Glomerular visceral epithelial cell (primary cell): ENCODE data around the gene PSMB10.
"Not testable (repeated sequence)": the region's sequence is repeated elsewhere in the genome, so short reads cannot be mapped to it uniquely, and the experiment has no call there.

Experiments
- DNase-seq: peaks from one replicate; pipeline ENCODE4 v3.0.0-alpha.2; 2016; ENCODE audit errors: extremely low spot score

The PSMB10 gene

DNA sequence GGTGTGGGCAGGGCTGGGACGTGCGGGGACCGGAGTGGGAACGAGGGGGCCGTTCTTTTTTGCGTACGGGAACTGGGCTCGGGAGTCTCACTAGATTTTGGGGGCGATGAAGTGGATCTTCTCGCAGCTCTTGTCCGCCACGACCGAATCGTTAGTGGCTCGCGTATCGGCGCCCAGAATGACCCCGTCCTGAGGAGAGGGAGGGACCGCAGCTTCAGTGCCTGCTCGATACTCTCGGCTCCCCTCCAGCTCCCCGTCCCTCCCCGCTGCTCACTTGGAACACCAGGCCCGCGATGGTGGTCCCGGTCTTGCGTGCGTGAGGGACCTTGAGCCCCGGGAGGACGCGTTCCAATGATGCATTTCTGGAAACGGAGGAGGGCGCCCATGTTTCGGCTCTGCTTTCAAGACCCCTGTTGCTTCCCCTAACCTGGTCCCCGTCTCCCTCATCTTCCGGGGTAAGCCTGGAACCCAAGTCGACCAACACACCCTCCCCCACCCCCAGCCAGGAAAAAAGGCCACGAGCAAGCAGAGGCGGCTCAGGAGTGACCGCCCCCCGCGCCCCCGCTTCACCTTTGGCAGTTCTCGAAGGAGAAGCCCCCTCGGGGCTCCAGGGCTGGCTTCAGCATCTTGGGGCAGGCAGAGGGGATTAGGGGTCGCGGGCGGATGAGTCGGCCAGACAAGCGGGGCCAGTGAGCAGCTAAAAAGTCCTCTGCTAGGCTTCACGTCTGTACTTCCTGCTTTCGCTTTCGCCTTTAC, at the start of gene PSMB10:
Gene PSMB10, minus strand, starts transcription at position 727 of the 756 bp plus-strand sequence. Its CDS starts 101 bp downstream, at position 626.
- DNase-seq: peak; percentile 67

GRCh38 chr16:67982011-67982696, 45.5 kb upstream of the PSMB10 start:
- DNase-seq: no peak

GRCh38 chr16:67979955-67980678, 43.5 kb upstream of the PSMB10 start, which contains the start of gene DPEP3:
Gene DPEP3, minus strand, starts transcription at chr16:67980499. Its CDS starts 119 bp downstream, at chr16:67980380.
- no peak for DNase-seq

DNA sequence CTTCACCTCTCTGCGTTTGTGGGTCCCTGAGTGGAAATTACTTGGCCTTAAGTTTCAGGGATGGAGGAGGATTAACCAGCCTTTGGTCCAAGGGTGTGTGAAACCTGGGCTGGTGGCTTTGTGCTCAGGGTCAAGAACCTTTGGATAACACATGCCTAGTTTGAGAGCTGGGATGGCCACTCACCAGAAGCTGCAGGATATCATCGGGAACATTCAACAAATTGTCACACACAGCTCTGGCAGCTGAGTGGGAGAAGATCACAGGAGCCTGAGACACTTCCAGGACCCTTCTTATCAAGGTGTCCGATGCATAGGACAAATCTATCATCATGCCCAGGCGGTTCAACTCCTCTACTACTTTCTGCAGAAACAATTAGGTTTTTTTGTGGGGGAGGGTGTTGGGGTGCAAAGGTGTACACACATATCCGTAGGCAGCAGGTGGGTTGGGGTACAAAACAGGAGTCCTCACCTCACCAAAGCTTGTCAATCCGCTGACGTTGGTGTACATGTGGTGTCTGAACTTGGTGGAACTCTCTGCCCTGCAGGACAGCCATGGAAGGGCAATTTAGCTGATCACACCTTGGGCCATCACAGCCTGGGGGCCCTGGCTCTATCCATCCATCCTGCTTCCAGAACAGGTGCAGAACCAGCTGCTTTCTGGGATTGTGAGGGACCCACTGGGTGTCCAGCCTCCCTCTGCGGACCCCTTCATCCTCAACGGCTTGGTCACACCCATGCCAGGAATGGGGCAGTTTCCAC, 41.0 kb upstream of the PSMB10 start:
- DNase-seq: no peak

- DNase-seq: no peak
These were observed 40.4 kb upstream of the PSMB10 start for GRCh38 chr16:67977005-67977404.

- no peak for DNase-seq
These were observed 39.6 kb upstream of the PSMB10 start for GRCh38 chr16:67976205-67976604.

DNA sequence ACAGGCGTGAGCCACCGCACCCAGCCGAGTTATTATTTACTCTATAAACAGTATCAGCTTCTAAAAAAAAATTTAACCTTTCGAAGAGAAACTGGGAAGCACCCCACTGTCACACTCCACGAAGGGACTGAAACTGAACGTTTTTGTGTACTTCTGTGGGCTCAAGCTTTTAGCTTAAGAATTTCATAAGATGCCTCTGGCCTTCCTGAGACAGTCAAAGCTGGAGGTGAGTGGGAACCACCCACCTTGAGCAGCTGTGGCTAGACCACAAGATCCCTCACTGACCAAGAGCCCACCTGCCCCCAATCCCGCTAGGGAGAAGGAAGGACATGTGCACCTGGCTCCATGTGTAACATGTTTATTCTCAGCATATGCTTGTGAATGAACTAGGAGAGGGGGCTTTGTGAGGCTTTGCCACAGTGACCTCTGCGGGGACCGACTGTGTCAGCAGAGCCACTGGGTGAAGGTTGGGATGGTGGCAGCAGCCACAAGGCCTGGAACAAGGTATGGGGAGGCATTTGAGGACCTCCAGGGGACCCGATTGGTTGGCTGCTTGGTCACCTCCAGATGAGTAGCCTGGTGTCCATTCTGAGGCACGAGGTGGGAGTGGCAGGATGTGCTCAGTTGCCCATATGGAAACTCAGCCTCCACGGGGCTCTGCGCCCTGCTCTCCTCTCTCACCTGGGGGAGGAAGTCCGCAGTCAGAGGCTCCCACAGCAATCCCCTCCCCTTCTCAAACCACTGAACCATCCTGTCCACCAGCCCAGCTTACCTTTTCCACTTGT, 38.9 kb upstream of the PSMB10 start:
- no peak for DNase-seq

- not testable (repeated sequence) for DNase-seq
These were observed 35.6 kb upstream of the PSMB10 start for GRCh38 chr16:67972285-67972684.

DNA sequence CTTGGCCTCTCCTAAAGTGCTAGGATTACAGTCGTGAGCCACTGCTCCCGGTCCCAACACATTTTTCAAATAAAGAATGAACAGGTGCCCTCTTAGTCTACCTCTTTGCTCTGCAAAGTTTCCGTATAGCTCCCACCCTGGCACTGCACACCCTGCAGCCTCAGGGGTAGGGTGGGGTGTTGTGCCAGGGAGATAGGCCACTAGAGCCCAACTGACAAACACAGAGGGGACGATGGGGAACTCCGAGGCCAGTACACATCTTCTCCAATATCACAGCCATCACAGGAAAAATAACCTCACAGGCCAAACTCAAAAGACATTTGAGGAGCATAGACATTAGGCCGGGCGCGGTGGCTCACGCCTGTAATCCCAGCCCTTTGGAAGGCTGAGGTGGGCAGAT, 34.5 kb upstream of the PSMB10 start:
- DNase-seq: no peak

DNA sequence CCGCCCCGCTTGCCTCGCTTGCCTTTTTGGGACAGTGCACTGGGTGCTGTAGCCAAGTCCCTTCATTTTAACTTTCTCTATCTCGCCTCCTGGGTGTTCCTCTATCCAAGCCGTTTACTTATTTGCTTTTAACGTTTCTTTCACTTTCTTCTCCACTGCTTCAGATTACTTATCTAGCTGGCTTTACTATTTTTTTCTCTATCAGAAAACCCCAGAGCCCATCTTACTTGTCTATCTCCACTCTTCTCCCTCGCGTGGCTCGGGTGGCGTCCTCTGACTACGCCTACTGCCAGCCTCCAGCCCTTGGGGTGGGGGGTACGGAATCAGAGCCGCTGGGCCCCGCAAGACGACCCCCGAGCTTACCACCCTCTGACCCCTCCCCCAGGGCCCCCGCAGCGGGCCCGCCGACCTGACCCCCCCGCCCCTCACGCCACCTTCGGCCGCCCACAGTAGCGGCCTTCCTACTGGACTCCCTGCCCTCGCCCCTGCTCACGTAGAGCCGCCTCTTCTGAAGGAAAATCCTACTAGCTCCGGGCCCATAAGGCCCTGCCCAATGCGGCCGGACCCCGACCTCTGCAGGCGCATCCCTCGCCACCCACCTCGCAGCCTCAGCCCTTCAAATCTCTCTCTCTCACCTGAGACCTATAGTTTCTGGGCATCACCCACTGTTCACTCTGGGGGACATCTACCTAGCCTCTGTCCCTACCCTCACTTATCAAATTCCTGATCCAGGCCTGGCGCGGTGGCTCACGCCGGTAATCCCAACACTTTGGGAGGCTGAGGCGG, 32.8 kb upstream of the PSMB10 start:
- no peak for DNase-seq

DNA sequence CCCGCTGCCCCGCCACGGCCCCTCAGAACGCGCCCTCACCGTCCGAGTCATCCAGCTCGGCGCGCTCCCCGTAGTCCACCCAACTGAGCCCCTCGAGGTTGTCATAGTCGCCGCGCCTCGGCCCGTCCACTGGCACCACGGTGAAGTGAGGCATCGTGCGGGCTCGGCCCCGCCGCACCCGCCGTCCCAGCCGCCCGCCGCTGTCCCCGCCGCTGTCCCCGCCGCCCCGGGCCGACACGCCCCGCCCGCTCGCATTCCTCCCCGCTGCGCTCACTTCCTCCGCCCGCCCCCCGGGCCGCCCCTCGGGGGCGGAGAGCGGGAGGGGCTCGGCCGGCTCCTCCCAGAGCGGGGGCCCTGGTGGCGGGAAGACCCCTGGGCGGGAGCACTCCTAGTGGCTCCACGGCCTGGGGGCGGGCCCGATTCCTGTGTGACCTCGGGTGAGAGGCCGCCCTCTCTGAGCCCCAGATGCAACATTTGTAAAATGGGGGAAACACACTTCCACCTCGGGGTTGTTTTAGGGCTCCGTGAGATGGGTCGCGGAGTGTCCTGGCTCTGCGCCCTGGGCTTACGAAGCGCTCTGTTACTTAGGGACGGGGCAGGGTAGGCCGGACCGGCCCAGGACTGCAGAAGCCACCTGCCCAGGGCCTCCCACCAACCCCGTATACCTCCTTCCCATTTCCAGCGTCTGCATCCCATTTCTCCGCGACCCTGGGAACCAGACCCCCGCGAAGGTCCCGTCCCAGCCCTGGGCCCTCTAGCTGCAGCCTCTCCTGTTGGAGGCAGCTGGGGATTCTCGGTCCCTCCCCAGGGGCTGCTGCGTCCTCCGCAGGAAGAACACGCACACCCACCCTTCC, 32.0 kb upstream of the PSMB10 start, which contains the start of gene SLC12A4:
Gene SLC12A4, minus strand, starts transcription at position 238 of the 854 bp plus-strand sequence. Its CDS starts 84 bp downstream, at position 154.
- peak; percentile 83 for DNase-seq

GRCh38 chr16:67967958-67968399, 31.3 kb upstream of the PSMB10 start:
- DNase-seq: peak; percentile 25

GRCh38 chr16:67967183-67967957, 30.7 kb upstream of the PSMB10 start:
- DNase-seq: no peak

GRCh38 chr16:67966549-67967182, 30.0 kb upstream of the PSMB10 start:
- peak; percentile 49 for DNase-seq

DNA sequence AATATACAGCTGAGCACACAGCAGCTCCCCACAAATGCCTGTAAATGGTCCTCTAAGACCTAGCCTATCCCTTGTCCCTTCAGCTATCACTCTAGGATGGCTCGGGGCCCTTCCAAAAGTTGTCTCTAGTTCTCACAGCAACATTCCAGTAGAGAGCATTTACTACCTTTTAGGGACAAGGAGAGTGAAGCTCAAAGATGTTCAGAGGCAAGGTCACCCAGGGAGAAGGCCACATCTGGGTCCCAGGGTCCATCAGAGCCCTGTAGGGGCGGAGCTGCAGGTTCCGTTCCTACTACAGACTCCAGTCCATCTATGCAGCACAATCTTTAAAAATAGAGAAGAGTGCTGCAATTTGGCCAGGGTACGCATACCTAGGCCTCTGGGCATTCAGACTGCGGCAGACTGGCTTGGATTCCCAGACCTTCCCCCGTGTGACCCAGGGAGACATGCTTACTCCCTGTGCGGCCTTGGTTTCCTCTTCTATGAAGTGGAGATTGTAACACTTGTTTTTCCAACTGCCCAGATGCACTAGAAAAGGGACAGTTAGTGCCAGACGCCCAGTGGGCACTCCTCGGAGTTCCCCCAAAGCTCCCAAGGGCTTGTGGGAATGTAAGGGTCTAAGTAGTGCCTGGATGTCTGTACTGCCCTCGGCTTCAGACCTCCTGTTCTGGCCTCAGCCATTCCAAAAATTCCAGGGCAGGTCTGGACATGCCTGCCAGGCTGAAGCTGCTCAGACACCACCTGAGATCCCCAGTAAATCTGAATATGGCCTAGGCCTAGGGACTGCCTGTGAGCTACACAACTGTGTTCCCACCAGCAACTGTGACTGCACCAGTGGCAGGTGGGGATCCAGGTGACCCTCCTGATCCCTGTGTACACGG, 29.3 kb upstream of the PSMB10 start:
- peak; percentile 39 for DNase-seq

GRCh38 chr16:67964477-67965131, 28.0 kb upstream of the PSMB10 start:
- DNase-seq: no peak
